ENCODE measurements around the gene SPP2.

The SPP2 gene

GRCh38 chr2:234038076-234038802, 12.3 kb upstream of the SPP2 start:
- no peak for DNase-seq (ENCODE audit: low read depth in 3 of 3)

DNA sequence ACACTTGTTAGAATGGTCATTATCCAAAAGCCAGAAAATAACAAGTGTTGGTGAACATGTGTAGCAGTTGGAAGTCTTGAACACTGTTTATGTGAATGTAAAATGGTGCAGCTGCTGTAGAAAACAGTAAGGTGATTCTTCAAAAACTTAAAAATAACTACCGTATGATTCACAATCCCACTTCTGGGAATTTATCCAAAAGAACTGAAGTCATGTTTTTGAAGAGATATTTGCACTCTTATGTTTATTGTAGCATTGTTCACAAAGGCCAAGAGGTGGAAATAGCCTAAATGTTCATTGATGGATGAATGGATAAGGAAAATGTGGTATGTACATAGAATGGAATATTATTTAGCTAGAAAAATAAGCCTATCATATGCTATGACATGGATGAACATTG, 6.3 kb upstream of the SPP2 start:
- no peak for DNase-seq (ENCODE audit: low read depth in 3 of 3)

DNA sequence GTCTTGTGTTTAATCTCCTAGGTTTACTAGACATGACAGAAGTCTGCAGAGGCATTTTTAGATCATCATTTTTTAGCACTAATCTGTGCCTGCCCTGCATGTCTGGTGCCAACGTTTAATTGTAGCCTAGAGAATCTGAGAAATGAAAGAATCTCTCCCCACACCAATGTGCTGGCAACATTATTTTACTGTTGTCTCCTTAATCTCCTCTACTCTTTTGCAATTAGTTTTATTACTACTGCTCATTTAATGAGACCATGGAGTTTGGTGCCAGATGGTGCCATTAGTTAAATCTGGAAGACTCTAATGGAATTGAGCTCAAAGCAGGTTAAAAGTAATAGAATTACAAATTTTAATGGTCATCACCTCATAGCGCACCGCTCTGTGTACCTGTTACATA, 4.0 kb upstream of the SPP2 start:
- no peak for DNase-seq (ENCODE audit: low read depth in 3 of 3)

DNA sequence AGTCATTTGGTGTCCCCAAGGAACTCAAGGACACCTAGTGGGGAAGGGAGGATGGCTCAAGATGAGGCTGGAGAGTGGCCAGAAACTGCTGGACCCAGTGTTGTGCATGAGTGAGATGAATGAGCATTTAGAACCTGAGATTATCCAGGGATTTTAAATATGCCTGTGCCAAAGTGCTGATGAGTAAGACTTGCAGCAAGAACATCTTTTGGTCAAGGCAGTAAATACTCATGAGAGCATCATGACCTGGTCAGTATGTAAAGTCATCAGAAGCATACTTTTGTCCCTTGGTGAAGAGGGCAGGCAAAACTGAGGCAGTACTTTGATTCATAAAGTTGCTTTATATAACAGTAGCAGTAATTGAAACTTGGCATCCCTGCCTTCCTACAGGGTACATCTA, 3.1 kb upstream of the SPP2 start:
- DNase-seq (ENCODE audit: low read depth in 3 of 3) = no peak

DNA sequence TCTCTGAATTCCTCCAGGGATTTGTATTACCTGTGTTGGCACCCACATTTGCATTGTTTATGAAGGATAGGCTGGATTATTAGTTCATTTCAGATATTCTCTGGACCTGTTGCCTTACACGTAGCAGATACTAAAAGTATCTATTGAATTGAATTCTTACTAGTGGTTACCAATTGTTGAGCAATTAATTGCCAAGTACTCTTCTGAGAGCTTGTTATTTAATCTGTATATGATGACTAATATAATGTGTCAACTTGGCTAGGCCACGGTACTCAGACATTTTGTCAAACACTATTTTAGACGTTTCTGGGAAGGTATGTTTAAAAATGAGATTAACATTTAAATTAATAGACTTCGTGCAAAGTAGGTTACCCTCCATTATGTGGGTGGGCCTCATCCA, 2.5 kb upstream of the SPP2 start:
- DNase-seq (ENCODE audit: low read depth in 3 of 3) = no peak

- DNase-seq (ENCODE audit: low read depth in 3 of 3) = no peak
Measured at GRCh38 chr2:234051374-234052070, 1.0 kb downstream of the SPP2 start.

DNA sequence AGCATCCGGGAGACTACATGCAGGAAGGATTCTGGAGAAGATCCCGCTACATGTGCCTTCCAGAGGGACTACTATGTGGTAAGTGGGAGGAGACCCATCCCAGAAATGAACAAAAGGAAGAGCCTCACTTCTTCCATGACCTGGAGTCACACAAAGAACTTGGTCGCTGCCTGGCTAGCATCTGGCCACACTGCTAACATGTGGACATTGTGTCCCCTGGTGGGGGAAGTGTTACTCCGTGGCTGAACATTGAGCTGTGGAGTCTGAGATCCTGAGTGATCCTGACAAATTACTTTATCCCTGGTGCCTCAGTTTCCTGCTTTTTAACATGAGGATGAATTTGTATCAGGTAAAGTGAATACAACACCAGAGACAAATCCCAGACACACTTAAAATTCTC, 8.4 kb downstream of the SPP2 start:
- no peak for DNase-seq (ENCODE audit: low read depth in 3 of 3)

DNA sequence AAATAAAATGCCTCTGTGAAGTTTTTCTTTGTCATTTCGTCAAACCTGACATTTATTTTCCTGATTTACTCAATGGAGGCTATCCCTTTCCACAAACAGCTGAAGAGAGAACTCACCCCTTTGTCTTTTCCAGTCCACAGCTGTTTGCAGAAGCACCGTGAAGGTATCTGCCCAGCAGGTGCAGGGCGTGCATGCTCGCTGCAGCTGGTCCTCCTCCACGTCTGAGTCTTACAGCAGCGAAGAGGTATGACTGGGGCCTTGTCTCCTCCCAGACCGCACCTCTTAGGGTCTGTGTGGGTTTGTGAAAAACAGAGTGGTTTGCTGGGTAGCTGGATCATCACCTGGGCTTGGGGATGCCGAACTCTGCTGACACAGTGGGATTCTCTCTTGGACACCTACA, 9.7 kb downstream of the SPP2 start:
- no peak for DNase-seq (ENCODE audit: low read depth in 3 of 3)

GRCh38 chr2:234061624-234062257, 11.2 kb downstream of the SPP2 start:
- DNase-seq (ENCODE audit: low read depth in 3 of 3) = no peak

GRCh38 chr2:234066587-234066986, 16.1 kb downstream of the SPP2 start:
- no peak for DNase-seq (ENCODE audit: low read depth in 3 of 3)

- no peak for DNase-seq (ENCODE audit: low read depth in 3 of 3)
Measured at GRCh38 chr2:234071664-234072063, 21.2 kb downstream of the SPP2 start.

DNA sequence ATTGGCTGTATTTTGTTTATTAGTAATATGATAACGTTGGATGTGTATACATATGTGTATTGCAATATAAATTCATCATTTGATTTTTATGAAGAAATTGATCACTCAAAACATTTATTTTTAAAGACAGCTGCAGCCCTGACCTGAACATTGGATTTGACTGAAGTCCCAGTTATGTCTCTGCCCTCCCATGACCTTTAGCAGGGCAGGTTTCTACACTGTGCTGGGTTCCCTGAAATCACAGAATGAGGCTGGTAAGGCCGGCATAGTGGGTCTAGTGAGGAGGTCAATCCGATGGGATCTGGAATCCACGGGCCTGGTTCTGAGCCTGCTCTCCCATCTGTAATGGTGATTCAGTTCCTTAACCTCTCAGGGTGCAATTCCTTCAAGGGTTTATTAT, 22.0 kb downstream of the SPP2 start:
- DNase-seq (ENCODE audit: low read depth in 3 of 3) = no peak

- no peak for DNase-seq (ENCODE audit: low read depth in 3 of 3)
Measured at GRCh38 chr2:234074751-234075517, 24.4 kb downstream of the SPP2 start.

GRCh38 chr2:234075518-234075915, 25.0 kb downstream of the SPP2 start:
- DNase-seq (ENCODE audit: low read depth in 3 of 3) = no peak

DNA sequence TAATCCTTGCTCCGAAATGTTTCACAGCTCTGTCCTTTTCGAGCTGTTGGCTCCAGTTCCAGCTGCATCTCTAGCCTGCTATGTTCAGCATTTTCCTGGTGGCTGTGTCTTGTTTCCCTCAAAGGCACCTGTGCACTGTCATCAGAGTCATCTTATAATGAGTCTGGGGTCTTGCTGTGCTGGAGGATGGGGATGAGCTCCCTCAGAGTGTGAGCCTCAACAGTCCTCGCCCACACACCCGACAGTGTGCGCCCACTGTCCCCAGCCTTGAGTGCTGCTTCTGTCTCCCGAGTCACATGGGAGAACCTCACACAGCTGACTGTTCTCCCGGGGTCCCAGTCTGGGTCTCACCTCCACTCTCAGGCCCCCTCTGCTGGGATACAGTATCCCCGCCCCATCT, 25.4 kb downstream of the SPP2 start:
- no peak for DNase-seq (ENCODE audit: low read depth in 3 of 3)

DNA sequence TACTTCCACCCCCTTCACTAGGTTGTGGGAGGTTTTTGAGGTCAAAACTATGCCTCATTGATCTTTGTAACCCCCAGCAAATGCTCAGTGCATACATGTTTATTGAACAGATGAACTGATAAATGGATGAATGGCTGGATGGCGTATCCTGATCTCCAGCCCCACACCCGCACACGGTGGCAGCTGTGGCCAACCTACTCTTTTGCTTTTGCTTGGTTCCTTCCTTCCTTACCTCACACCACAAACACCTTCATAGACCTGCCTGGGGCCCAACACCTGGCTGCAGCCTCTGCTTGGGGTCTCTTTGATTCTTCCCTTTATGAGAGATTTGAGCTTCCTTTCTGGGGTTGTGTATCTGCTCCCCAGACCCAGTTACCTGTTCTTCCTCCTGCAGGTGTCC, 25.9 kb downstream of the SPP2 start:
- DNase-seq (ENCODE audit: low read depth in 3 of 3) = no peak

DNA sequence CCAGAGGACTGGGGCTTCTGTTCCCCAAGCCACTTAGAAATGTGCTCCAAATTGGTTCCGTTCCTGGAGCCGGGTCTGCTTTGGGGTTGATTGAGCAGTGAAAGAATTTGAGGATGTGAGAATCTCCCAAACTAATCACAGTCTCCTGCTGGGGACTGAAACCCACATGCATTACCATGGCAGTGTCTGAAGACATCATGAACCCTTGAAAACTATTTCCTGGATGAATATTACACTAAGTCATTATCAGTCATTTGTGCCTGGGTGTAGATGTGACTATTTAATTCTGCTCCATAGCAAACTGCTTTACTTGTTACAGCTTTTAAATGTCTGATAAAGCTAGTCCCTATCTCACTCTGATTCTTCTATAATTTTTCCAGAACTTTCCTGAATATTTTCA, 27.6 kb downstream of the SPP2 start:
- no peak for DNase-seq (ENCODE audit: low read depth in 3 of 3)

DNA sequence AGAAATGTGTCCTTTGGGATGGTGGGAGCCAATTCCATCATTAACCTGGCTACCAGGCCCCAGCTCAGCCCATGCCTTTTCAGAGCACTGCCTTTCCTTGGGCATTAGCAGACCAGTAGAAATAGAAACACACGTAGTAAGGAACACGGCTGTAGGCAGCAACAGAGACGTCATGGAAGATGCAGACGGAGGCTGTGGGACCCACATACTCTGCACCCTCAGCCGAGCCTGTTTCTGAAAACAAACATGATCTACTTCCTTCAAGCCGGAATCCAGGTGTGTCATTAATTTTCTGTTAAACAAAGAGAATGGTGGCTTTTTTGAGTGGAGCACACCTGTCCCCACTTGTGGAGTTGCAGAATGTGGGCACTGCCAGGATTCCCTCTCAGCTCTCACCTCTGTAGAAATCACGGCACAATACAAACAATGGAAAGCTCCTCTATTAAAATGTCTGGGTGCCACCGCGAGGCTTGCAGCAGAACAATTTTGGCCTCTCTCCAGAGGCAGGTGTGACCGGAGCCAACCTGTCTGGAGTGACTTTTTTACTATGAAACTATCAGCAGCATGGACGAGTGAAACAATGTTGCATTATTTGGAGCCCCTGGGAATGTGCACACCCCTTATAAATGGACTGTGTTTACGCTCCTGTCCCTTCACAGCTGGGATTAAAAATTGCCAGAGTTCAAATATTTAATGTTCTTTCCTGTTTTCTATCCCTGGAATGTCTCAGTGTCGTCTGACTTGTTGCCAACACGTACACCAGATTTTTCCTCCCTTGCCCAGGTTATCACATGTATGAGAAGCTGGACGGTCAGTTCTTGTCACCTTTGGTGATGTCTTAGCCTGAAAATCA, 31.7 kb downstream of the SPP2 start:
- DNase-seq (ENCODE audit: low read depth in 3 of 3) = no peak

- DNase-seq (ENCODE audit: low read depth in 3 of 3) = no peak
Measured at GRCh38 chr2:234083572-234084348, 33.3 kb downstream of the SPP2 start.

- no peak for DNase-seq (ENCODE audit: low read depth in 3 of 3)
Measured at GRCh38 chr2:234091432-234091879, 41.0 kb downstream of the SPP2 start.

- DNase-seq (ENCODE audit: low read depth in 3 of 3) = no peak
Measured at GRCh38 chr2:234091883-234092282, 41.4 kb downstream of the SPP2 start.

Measured in stimulated activated CD4-positive, alpha-beta T cell treated with anti-CD3 and anti-CD28 coated beads, TNF-alpha, amount 100 ng/mL, for 4 hours (primary cell).